HG03045 (cell line): ENCODE data around the gene RALGPS2.

Experiments
- ATAC-seq: cut with Tn5 transposase; IDR thresholded peaks from one replicate; pipeline ENCODE4 v1.9.1; 2021; ENCODE audit warnings: mild to moderate bottlenecking, moderate library complexity; ENCODE audit not compliant: unreplicated experiment

The RALGPS2 gene

GRCh38 chr1:178960482-178961240 is 235.6 kb downstream of the RALGPS2 start:
- ATAC-seq, result no peak

- ATAC-seq, result no peak
These were observed 236.3 kb downstream of the RALGPS2 start for GRCh38 chr1:178961331-178961730.

- no peak for ATAC-seq
These were observed 236.8 kb downstream of the RALGPS2 start for GRCh38 chr1:178961868-178962267.

GRCh38 chr1:178962853-178963711 is 238.0 kb downstream of the RALGPS2 start:
- no peak for ATAC-seq

- ATAC-seq, result no peak
These were observed 239.7 kb downstream of the RALGPS2 start for GRCh38 chr1:178964469-178965330.

- no peak for ATAC-seq
These were observed 241.3 kb downstream of the RALGPS2 start for GRCh38 chr1:178966312-178966711.

- no peak for ATAC-seq
These were observed 244.4 kb downstream of the RALGPS2 start for GRCh38 chr1:178969226-178969987.

- ATAC-seq, result no peak
These were observed 245.1 kb downstream of the RALGPS2 start for GRCh38 chr1:178970184-178970583.
